Activated CD8-positive, alpha-beta memory T cell treated with anti-CD3 and anti-CD28 coated beads, Interleukin-2, amount 10 ng/mL, durations not matched to agents 7 days and 5 days (primary cell): Measurements from ENCODE around the gene ANKHD1. TPM values are rescaled to one million over a fixed set of nuclear protein-coding genes. Genes with fewer than 3 reads are reported as not detected.

ENCODE experiments used
- ATAC-seq: fragments of 150-1000 bp; cut with Tn5 transposase; one replicate; pipeline ENCODE4 v1.10.0; 2021; ENCODE audit warnings: moderate library complexity
- CTCF ChIA-PET: fragments of 350-600 bp; sonication (Branson Sonifier 250); formaldehyde crosslinking; loops from one replicate; lab custom pipeline; 2021; ENCODE audit warnings: antibody characterized with exemption; lab: Charles Lee
- DNase-seq: peaks from one replicate; pipeline ENCODE4 v3.0.0-alpha.2; 2020
- H3K27ac Mint-ChIP-seq: one replicate; pipeline ENCODE4 v1.8.0; 2021; ENCODE audit warnings: mild to moderate bottlenecking, mixed read lengths
- H3K27me3 Mint-ChIP-seq: one replicate; pipeline ENCODE4 v1.8.0; 2021; ENCODE audit warnings: mixed read lengths
- H3K36me3 Mint-ChIP-seq: one replicate; pipeline ENCODE4 v1.8.0; 2021; ENCODE audit warnings: mild to moderate bottlenecking, mixed read lengths
- H3K4me1 Mint-ChIP-seq: one replicate; pipeline ENCODE4 v1.8.0; 2021; ENCODE audit warnings: mixed read lengths
- H3K4me3 Mint-ChIP-seq: one replicate; pipeline ENCODE4 v1.8.0; 2021; ENCODE audit warnings: mild to moderate bottlenecking, moderate library complexity, mixed read lengths
- H3K9me3 Mint-ChIP-seq: one replicate; pipeline ENCODE4 v1.8.0; 2022; ENCODE audit warnings: low read depth, mixed read lengths
- microRNA-seq: library from miRNA; unstranded; fragments of <30 nt; microRNA quantifications from one replicate; pipeline ENCODE4 v1.2.0, GENCODE V29; 2022
- total RNA-seq, 2 experiments: library from RNA; stranded (reverse); gene quantifications; one replicate each; pipeline ENCODE4 v1.2.3, GENCODE V29; 2021

The ANKHD1 gene
- total RNA-seq, 2 experiments from 2014 or later, result 111 to 124 TPM

DNA sequence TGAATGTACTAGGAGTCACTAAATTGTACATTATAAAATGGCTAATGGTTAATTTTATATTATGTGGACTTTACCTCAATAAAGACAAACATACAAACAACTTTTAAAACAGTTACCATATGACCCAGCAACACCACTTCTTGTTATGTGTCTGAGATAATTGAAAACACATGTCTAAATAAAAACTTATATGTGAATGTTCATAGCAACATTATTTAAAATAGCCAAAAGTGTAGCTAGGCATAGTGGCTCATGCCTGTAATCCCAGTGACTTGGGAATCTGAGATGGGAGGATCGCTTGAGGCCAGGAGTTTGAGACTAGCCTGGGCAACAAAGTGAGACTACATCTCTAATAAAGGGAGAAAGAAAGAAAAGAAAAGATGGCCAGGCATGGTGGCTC lies 185.9 kb downstream of the ANKHD1 start:
- Mint-ChIP-seq H3K36me3 (no peaks in the 10 kb centered on the region), H3K9me3 (no peaks in the 10 kb centered on the region), H3K4me3 (no peak overlapping the region), H3K4me1 (no peaks in the 10 kb centered on the region), H3K27ac (no peak overlapping the region), H3K27me3 (peaks cover 16% of the 10 kb centered on the region)
- DNase-seq, result no peak
- CTCF ChIA-PET, result no interaction called here
- ATAC-seq, result no peak

DNA sequence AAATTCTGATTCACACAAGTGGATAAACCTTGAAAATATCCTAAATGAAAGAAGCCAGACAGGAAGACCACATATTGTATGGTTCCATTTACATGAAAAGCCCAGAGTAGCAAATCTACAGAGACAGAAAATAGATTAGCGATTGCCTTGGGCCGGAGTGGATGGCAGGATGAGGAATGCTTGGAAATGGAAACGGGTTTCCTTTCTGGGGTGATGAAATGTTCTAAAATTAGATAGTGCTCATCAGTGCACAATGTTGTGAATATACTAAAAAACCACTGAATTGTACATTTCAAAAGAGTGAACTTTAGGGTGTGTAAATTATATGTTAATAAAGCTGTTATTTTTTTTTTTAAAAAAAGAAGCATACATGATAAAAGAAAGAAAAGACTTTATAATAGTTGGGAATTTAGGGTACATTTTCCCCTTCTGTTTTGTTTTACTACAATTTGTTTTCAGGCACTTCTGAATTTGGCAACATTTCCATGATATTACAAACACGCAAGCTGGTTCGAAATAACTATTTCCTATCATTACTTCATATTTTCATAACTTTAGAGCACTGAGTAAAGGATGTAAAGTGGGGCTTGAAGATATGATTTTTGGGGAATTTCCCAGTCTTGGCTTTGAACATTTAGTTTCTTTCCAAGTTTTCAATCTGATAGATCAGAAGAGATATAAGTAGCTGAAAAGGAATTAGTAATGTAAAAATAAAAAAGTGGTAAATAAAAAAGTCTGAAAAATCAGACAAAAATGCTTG lies 186.9 kb downstream of the ANKHD1 start:
- H3K36me3 Mint-ChIP-seq, result no peaks in the 10 kb centered on the region
- H3K27me3 Mint-ChIP-seq, result peaks cover 12% of the 10 kb centered on the region
- no peaks in the 10 kb centered on the region for H3K9me3 Mint-ChIP-seq
- CTCF ChIA-PET, result interaction anchor here (1.1 kb wide), 1 partner anchor 225 kb away, joined by 3 read pairs; no protein-coding TSS in a partner anchor
- ATAC-seq, result no peak
- H3K4me1 Mint-ChIP-seq, result no peaks in the 10 kb centered on the region
- no peak overlapping the region for H3K27ac Mint-ChIP-seq
- no peak overlapping the region for H3K4me3 Mint-ChIP-seq
- no peak for DNase-seq

Small RNA genes lying within 50 kb of the gene (microRNA-seq; reads per million reads assigned to microRNA genes)
- 1.3 reads per million for gene MIR6831

Other genes starting within 250 kb of the ANKHD1 start
- 10 to 100 TPM; 16.8 to 23.0 TPM for gene CYSTM1, start 226.6 kb upstream of the ANKHD1 start, total RNA-seq
- gene PFDN1, start 98.7 kb upstream of the ANKHD1 start, total RNA-seq, result 10 to 100 TPM; 48.9 to 57.5 TPM
- gene HBEGF, start 55.2 kb upstream of the ANKHD1 start, total RNA-seq, result 10 to 100 TPM; 10.7 to 13.5 TPM
- gene SLC4A9, start 41.6 kb upstream of the ANKHD1 start, total RNA-seq, result under 1 TPM; 0.07 to 0.35 TPM
- 1 to 10 TPM; 7.4 to 9.0 TPM for gene EIF4EBP3, start 145.8 kb downstream of the ANKHD1 start, total RNA-seq
- gene SRA1, start 155.6 kb downstream of the ANKHD1 start, total RNA-seq, result 10 to 100 TPM; 37.9 to 47.3 TPM
- 10 to 100 TPM; 20.0 to 24.8 TPM for gene APBB3, start 162.8 kb downstream of the ANKHD1 start, total RNA-seq
- gene SLC35A4, start 163.0 kb downstream of the ANKHD1 start, total RNA-seq, result 100 to 1,000 TPM; 100 to 101 TPM
- gene CD14, start 231.3 kb downstream of the ANKHD1 start, total RNA-seq, result under 1 TPM; 0.38 to 0.56 TPM
- 10 to 100 TPM; 33.1 to 35.3 TPM for gene TMCO6, start 237.6 kb downstream of the ANKHD1 start, total RNA-seq
- 10 to 100 TPM; 75.0 to 77.0 TPM for gene NDUFA2, start 245.8 kb downstream of the ANKHD1 start, total RNA-seq
- 100 to 1,000 TPM; 102 to 113 TPM for gene IK, start 246.0 kb downstream of the ANKHD1 start, total RNA-seq